RPMI7951 (cell line): ENCODE data around the gene VSTM1. TPM values are rescaled to one million over a fixed set of nuclear protein-coding genes. Genes with fewer than 3 reads are reported as not detected.

ENCODE experiments used
- DNase-seq: peaks from one replicate; pipeline ENCODE4 v3.0.0-alpha.2; 2012; ENCODE audit warnings: low read depth
- total RNA-seq: library from RNA; depleted of rRNA; stranded (reverse); fragments of >200 nt; shearing (Covaris generic); gene quantifications from 2 replicates; pipeline ENCODE4 v1.2.3, GENCODE V29; 2014; rRNA removed

Gene VSTM1
- total RNA-seq, 1 experiment from 2014 or later = not detected

DNA sequence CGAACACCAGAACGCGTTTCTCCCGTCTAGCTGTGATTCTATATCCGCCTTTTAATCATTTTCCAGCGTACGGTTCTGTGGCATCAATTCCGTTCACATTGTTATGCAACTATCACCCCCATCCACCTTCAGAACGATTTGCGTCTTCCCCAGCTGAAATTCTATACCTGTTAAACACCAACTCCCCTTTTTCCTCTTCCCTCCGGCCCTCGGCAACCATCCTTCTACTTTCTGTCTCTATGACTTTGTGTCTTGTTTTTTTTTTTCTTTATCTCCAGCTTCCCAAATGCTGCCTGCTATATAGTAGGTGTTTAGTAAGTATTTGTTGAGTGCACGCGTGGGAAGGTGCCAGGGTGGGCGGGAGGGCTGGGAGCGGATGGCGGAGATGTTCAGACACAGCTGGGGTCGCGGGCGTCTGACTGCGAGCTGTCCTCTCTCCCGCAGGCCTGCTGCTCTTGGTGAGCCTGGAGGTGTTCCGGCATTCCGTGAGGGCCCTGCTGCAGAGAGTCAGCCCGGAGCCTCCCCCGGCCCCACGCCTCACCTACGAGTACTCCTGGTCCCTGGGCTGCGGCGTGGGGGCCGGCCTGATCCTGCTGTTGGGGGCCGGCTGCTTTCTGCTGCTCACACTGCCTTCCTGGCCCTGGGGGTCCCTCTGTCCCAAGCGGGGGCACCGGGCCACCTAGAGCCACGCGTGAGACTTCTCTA is 52.0 kb downstream of the VSTM1 start:
- DNase-seq = no peak

DNA sequence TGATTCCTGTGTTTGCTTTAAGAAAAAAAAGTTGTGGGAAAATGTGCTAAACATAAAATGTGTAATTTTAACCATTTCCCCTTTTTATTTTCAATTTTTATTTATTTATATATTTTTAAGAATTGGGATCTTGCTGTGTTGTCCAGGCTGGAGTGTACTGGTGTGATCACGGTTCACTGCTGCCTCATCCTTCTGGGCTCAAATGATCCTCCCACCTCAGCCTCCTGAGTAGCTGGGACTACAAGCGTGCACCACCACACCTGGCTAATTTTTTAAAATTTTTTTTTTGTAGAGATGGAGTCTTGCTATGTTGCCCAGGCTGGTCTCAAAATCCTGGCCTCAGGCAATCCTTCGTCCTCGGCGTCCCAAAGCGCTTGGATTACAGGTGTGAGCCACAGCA is 53.2 kb downstream of the VSTM1 start:
- no peak for DNase-seq

DNA sequence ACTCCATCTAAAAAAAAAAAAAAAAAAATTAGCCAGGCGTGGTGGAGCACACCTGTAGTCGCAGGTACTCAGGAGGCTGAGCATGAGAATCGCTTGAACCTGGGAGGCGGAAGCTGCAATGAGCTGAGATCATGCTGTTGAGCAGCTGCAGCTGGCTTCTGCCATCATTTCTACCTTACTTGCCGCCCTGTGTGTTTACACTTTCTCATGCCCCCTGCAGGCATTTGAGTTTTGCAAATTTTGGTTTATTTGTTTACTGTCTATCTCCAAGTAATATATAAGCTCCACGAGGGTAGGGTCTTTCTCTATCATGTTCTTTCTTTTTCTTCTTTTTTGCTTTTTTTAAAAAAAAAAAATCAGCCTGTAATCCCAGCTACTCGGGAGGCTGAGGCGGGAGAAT is 54.3 kb downstream of the VSTM1 start:
- DNase-seq = no peak

DNA sequence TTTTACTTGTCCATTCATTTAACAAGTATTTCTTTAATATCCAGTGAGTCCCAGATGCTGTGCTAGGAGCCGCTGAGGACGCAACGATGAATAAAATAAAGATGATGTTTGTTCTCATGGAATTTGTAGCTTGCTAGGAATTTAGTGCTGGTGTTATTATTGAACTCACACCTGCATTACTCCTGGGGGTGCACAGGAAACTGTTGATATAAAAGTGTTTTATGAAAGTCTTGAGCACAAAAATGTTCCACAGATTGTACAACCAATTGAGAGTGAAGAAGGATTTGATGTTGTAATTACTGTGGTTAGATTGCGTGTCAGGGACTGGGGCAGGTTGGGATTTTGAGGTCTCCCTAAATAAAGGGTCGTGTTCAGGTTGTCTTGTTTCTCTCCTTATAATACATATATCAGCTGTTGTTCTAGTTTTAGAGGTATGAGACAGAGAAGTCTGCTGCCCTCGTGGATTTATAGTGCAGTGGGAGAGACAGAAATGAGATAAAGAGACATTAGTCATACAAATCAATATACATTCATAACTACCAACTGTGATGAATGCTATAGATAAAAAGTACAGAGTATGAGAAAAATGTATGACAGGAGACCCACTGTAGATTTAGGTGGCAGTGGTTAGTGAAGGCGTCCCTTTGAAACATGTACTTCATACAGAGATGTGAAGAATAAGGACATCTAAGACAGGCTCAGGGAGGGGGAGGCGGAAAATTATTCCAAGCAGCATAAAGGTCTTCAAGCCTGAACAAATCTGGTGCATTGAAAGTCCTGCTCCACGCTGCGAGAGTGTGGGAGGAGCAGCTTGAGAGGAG is 61.0 kb downstream of the VSTM1 start:
- no peak for DNase-seq

DNA sequence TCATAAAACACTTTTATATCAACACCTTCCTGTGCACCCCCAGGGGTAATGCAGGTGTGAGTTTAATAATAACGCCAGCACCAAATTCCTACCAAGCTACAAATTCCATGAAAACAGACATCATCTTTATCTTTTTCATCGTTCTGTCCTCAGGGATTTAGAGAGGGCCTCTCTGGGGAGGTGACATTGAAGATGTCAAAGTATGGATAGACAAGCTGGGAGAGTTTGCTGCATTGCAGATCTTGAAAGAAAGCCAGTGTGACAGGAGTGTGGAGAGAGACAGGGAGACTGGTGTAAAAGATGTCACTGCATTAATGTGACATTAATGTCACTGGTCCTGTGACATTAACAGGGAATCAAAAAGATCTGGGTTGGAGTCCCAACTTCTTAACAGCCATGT is 62.2 kb downstream of the VSTM1 start:
- no peak for DNase-seq

DNA sequence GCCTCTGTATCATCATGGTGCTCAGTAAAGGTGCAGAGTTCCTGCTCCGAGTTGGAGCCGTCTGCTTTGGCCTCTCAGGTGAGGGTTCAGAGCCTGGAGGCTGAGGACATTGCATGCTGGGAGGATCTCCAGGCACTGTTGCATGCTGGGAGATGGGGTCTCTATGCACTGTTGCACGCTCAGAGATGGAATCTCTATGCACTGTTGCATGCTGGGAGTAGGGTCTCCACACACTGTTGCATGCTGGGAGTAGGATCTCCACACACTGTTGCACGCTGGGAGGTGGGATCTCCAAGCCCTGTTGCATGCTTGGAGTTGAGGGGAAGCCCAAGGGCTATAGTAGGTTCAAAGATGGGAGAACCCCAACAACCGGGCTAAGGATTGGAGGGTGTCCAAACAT is 64.0 kb downstream of the VSTM1 start:
- no peak for DNase-seq

DNA sequence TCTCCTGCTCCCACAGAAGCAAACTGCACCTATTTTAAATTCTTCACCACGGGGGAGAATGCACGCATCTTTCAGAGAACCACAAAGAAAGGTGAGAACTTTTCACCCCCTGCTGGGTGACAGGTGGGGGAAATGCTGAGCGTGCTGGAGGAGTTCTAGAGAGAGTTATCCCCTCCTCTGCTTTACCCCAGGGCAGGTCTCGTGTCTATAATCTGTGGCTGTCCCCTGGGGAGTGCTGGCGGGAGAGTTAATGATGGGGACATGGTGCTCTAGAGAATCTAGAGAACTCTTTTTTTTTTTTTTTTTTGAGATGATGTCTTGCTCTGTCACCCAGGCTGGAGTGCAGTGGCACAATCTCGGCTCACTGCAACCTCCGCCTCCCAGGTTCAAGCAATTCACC is 65.5 kb downstream of the VSTM1 start:
- no peak for DNase-seq

DNA sequence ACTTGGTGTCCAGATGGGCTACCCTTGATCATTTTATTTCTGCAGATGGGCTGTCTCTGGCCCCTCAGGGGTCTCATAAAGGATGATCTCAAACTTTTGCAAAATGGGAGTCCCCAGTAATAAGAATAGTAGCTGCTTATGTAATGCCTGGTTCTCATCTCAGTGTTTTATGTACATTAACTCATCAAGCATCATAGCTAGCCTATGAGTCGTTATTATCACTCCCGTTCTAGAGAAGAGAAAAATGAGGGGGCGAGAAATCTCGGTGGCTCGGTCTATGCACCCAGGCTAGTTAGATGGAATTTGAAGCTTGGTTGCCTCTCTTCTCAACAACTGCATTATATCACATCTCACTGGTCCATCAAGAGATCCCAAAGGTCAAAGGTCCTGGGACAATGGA is 68.9 kb downstream of the VSTM1 start:
- no peak for DNase-seq

DNA sequence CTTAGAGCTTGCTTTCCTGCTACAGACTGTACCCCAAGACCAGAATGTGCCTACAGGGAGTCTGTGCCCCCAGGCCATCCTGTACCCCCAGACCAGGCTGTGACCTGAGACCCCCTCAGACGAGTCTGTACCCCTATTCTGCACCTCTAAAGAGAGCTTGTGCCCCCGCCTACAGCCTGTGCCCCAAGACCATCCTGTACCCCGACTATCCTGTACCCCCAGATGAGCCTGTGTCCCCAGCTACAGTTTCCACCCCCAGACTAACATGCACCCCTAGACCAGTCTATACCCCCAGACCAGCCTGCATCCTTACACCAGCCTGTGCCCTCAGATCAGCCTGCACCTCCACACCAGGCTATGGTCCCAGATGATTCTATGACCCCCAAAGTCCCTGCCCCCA is 70.2 kb downstream of the VSTM1 start:
- DNase-seq = no peak

DNA sequence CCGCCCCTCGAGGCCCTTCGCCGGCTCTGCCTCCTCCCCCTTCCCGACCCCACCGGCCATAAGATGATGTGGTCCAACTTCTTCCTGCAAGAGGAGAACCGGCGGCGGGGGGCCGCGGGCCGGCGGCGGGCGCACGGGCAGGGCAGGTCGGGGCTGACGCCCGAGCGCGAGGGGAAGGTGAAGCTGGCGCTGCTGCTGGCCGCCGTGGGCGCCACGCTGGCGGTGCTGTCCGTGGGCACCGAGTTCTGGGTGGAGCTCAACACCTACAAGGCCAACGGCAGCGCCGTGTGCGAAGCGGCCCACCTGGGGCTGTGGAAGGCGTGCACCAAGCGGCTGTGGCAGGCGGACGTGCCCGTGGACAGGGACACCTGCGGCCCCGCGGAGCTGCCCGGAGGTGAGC is 70.9 kb downstream of the VSTM1 start:
- DNase-seq = no peak

DNA sequence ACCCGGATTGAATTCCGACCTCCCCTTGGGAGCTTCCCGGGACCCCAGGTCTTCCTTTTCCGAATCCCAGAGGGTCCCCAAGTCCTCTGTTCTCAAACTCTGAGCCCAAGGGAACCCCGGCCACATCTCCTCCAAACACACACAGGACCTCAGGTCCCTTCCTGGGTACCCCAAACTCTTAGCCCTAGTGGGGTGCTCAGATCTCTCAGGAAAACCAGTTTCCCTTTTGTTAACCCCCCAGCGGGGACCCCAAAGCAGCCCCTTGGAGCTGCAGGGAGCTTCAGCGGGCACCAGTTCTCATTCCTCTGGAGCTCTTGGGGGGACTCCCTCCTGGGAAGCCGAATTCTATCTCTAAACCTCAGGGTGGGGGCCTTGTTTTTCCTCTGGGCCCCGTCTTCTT is 71.5 kb downstream of the VSTM1 start:
- no peak for DNase-seq

DNA sequence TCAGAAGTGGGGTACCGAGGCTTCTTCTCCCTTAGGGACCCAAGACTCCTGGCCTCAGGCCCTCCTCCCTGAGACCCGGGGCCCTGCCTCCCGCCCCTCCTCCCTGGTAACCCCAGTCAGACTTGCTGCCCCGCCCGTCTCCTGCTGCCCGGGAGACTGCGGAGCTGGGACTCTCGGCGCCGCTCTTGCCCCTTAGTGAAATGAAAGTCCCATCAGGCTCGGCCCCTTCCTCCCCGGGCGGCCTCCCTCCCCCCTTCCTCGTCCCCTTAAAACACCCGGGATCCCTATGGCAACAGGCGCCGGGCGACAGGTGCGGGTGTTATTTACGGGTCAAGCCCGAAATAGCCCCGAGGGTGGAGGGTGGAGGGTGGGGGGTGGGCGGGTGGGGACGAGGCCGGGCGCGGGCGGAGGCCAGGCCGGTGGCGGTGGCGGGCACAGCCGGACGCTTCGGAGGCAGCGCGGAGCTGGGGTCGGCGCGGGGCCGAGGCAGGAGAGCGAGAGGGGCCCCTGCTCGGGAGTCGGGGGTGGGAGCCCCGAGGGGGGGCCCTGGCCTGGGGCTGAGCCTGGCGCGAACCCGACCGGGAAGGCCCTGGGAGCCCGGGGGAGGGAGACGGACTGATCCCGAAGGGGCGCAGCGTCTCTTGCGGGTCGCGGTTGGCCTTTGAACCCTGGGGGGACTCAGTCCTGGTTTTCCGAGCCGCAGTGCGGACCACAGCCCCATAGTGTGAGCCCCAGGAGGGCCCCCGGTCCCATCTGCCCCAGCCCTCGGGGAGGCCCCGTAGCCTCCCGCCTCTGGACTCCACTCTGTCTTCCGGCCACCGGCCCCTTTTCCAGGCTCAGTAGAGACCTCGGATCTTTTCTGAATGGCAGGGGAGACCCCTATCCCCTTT is 72.2 kb downstream of the VSTM1 start, which contains the start of gene CACNG6:
Gene CACNG6 (plus strand): TSS at position 414 of the 890 bp plus-strand sequence. CDS start 1,241 bp downstream, outside the sequence.
- no peak for DNase-seq

Other genes starting within 250 kb of the VSTM1 start
- not detected in 2 replicates for gene NLRP12, start 239.6 kb downstream of the VSTM1 start, total RNA-seq
- gene MYADM, start 196.0 kb downstream of the VSTM1 start, total RNA-seq = 26.7 and 43.0 TPM in 2 replicates
- not detected in 2 replicates for gene PRKCG, start 181.7 kb downstream of the VSTM1 start, total RNA-seq
- gene CACNG7, start 154.6 kb downstream of the VSTM1 start, total RNA-seq = not detected in 2 replicates
- gene CACNG8, start 101.0 kb downstream of the VSTM1 start, total RNA-seq = under 0.01 and 0.10 TPM in 2 replicates
- 0.10 TPM in 1 of 2 replicates, not detected in the other for gene CACNG6, start 72.3 kb downstream of the VSTM1 start, total RNA-seq
- gene TARM1, start 17.5 kb upstream of the VSTM1 start, total RNA-seq = not detected in 2 replicates
- 0.12 TPM in 1 of 2 replicates, not detected in the other for gene OSCAR, start 36.9 kb upstream of the VSTM1 start, total RNA-seq
- gene NDUFA3, start 39.0 kb upstream of the VSTM1 start, total RNA-seq = 45.4 and 59.8 TPM in 2 replicates
- gene TFPT, start 51.8 kb upstream of the VSTM1 start, total RNA-seq = 50.2 and 66.2 TPM in 2 replicates
- 51.8 and 71.3 TPM in 2 replicates for gene PRPF31, start 51.9 kb upstream of the VSTM1 start, total RNA-seq
- 9.6 and 12.3 TPM in 2 replicates for gene CNOT3, start 73.9 kb upstream of the VSTM1 start, total RNA-seq
- gene LENG1, start 95.8 kb upstream of the VSTM1 start, total RNA-seq = 13.1 and 15.4 TPM in 2 replicates
- gene TMC4, start 109.3 kb upstream of the VSTM1 start, total RNA-seq = 3.8 TPM in 1 of 2 replicates, not detected in the other
- gene MBOAT7, start 125.7 kb upstream of the VSTM1 start, total RNA-seq = 174 and 183 TPM in 2 replicates
- gene TSEN34, start 127.4 kb upstream of the VSTM1 start, total RNA-seq = 125 and 166 TPM in 2 replicates
- gene RPS9, start 137.0 kb upstream of the VSTM1 start, total RNA-seq = 1,692 and 2,035 TPM in 2 replicates
- gene LILRB3, start 159.1 kb upstream of the VSTM1 start, total RNA-seq = not detected in 2 replicates
- gene LILRA6, start 178.9 kb upstream of the VSTM1 start, total RNA-seq = not detected in 2 replicates
- gene LILRB5, start 193.4 kb upstream of the VSTM1 start, total RNA-seq = not detected in 2 replicates
- not detected in 2 replicates for gene LILRB2, start 217.2 kb upstream of the VSTM1 start, total RNA-seq
- not detected in 2 replicates for gene LILRA5, start 249.3 kb upstream of the VSTM1 start, total RNA-seq